Gastroesophageal sphincter (tissue), 2 donors: ENCODE results near the gene IFNA4.

Experiments
- POLR2A ChIP-seq, 2 donors: fragments of 450-650 bp; IDR thresholded peaks; one replicate each; pipeline ENCODE4 v1.6.1; 2017; ENCODE audit warnings: antibody characterized with exemption in 2 of 2, mild to moderate bottlenecking in 2 of 2, moderate library complexity in 1 of 2
- POLR2AphosphoS5 ChIP-seq: sonication (generic); formaldehyde crosslinking; IDR thresholded peaks from one replicate; pipeline ENCODE4 v1.6.1; 2017; ENCODE audit warnings: antibody characterized with exemption

GRCh38 chr9:21141427-21141882 is 45.9 kb downstream of the IFNA4 start, which contains the start of gene IFNW1:
- TF ChIP-seq POLR2AphosphoS5 (no peak), POLR2A (IDR thresholded peaks at IDR 0.05) (no peak)
